ENCODE results near the gene RPL41.
"Not testable (repeated sequence)": the region's sequence is repeated elsewhere in the genome, so short reads cannot be mapped to it uniquely, and the experiment has no call there.

The RPL41 gene

GRCh38 chr12:56116267-56117081 lies at the start of gene RPL41:
RPL41 (plus strand) TSS chr12:56116633.
- peak; percentile 85 to 91 (median 91) for DNase-seq (ENCODE audit: low read depth in 3 of 3)

- DNase-seq (ENCODE audit: low read depth in 3 of 3): no peak
Measured at GRCh38 chr12:56071648-56072047, 44.8 kb upstream of the RPL41 start.

- no peak for DNase-seq (ENCODE audit: low read depth in 3 of 3)
Measured at GRCh38 chr12:56074396-56074795, 42.0 kb upstream of the RPL41 start.

- DNase-seq (ENCODE audit: low read depth in 3 of 3): not testable (repeated sequence)
Measured at GRCh38 chr12:56077966-56078365, 38.5 kb upstream of the RPL41 start.

- no peak for DNase-seq (ENCODE audit: low read depth in 3 of 3)
Measured at GRCh38 chr12:56078427-56078826, 38.0 kb upstream of the RPL41 start.

- DNase-seq (ENCODE audit: low read depth in 3 of 3): peak in 2 of 3 experiments; percentile 11 to 54
Measured at GRCh38 chr12:56078931-56079722, 37.3 kb upstream of the RPL41 start.

- DNase-seq (ENCODE audit: low read depth in 3 of 3): peak; percentile 22 to 76 (median 53)
Measured at GRCh38 chr12:56079723-56080555, 36.5 kb upstream of the RPL41 start, which contains the start of gene ERBB3. ERBB3 (plus strand) TSS chr12:56080165; CDS start chr12:56080301, 136 bp downstream.

- DNase-seq (ENCODE audit: low read depth in 3 of 3): no peak
Measured at GRCh38 chr12:56080556-56081138, 35.8 kb upstream of the RPL41 start.

GRCh38 chr12:56081393-56082347 lies 34.8 kb upstream of the RPL41 start:
- no peak for DNase-seq (ENCODE audit: low read depth in 3 of 3)

- DNase-seq (ENCODE audit: low read depth in 3 of 3): no peak
Measured at GRCh38 chr12:56082382-56082781, 34.1 kb upstream of the RPL41 start.

GRCh38 chr12:56082967-56083366 lies 33.5 kb upstream of the RPL41 start:
- no peak for DNase-seq (ENCODE audit: low read depth in 3 of 3)

- peak in 1 of 3 experiments; percentile 20 for DNase-seq (ENCODE audit: low read depth in 3 of 3)
Measured at GRCh38 chr12:56084958-56085543, 31.4 kb upstream of the RPL41 start.

GRCh38 chr12:56086096-56086495 lies 30.3 kb upstream of the RPL41 start:
- DNase-seq (ENCODE audit: low read depth in 3 of 3): no peak

- no peak for DNase-seq (ENCODE audit: low read depth in 3 of 3)
Measured at GRCh38 chr12:56086608-56087007, 29.8 kb upstream of the RPL41 start.

GRCh38 chr12:56087220-56087619 lies 29.2 kb upstream of the RPL41 start:
- DNase-seq (ENCODE audit: low read depth in 3 of 3): no peak

GRCh38 chr12:56097738-56098137 lies 18.7 kb upstream of the RPL41 start:
- DNase-seq (ENCODE audit: low read depth in 3 of 3): no peak

GRCh38 chr12:56098592-56098991 lies 17.8 kb upstream of the RPL41 start:
- no peak for DNase-seq (ENCODE audit: low read depth in 3 of 3)

- no peak for DNase-seq (ENCODE audit: low read depth in 3 of 3)
Measured at GRCh38 chr12:56099787-56100186, 16.6 kb upstream of the RPL41 start.

- no peak for DNase-seq (ENCODE audit: low read depth in 3 of 3)
Measured at GRCh38 chr12:56101045-56101444, 15.4 kb upstream of the RPL41 start.

- DNase-seq (ENCODE audit: low read depth in 3 of 3): no peak
Measured at GRCh38 chr12:56102683-56103065, 13.8 kb upstream of the RPL41 start.
